OCI-LY7 (cell line): ENCODE measurements around the gene DPP10. TPM values are rescaled to one million over a fixed set of nuclear protein-coding genes. Genes with fewer than 3 reads are reported as not detected.

Experiments
- BruUV-seq: library from RNA; stranded (reverse); fragments of 400-500 nt; replicated peaks from 2 replicates; lab custom pipeline; 2021; lab: Mats Ljungman, UMichigan
- CTCF ChIA-PET: fragments of 300-600 bp; sonication (Branson Sonifier 250); formaldehyde crosslinking; loops from one replicate; lab custom pipeline; 2022; ENCODE audit warnings: antibody characterized with exemption; ENCODE audit not compliant: unreplicated experiment; lab: Charles Lee
- POLR2A ChIA-PET: fragments of 300-600 bp; sonication (Branson Sonifier 250); formaldehyde crosslinking; loops from one replicate; lab custom pipeline; 2022; ENCODE audit warnings: antibody characterized with exemption; lab: Charles Lee
- DNase-seq: peaks from one replicate; pipeline ENCODE4 v3.0.0-alpha.2; 2015; ENCODE audit warnings: low spot score
- H2AFZ ChIP-seq: fragments of 200-600 bp; sonication (generic), shearing (Covaris generic); 2 replicates; pipeline ENCODE4 v1.6.1; 2014; ENCODE audit warnings: mild to moderate bottlenecking, antibody characterized with exemption, low read length, moderate library complexity
- H3K27ac ChIP-seq: fragments of 200-600 bp; sonication (generic); 2 replicates; pipeline ENCODE4 v1.5.1; 2014; ENCODE audit warnings: mixed run types, low read depth, mild to moderate bottlenecking, moderate library complexity, low read length, inconsistent platforms; ENCODE audit not compliant: poor library complexity, severe bottlenecking
- H3K36me3 ChIP-seq: fragments of 200-600 bp; sonication (generic); 2 replicates; pipeline ENCODE4 v1.6.1; 2014; ENCODE audit warnings: mild to moderate bottlenecking, antibody characterized with exemption, low read length, moderate library complexity, mixed read lengths; ENCODE audit not compliant: insufficient read depth
- H3K4me1 ChIP-seq: fragments of 200-600 bp; sonication (generic); 2 replicates; pipeline ENCODE4 v1.5.1; 2014; ENCODE audit warnings: mild to moderate bottlenecking, low read length; ENCODE audit not compliant: insufficient read depth, poor library complexity, severe bottlenecking
- H3K4me2 ChIP-seq: fragments of 200-600 bp; sonication (generic); 2 replicates; pipeline ENCODE4 v1.6.1; 2014; ENCODE audit warnings: mild to moderate bottlenecking, low read length
- H3K4me3 ChIP-seq: fragments of 200-600 bp; sonication (generic); 2 replicates; pipeline ENCODE4 v1.5.1; 2014; ENCODE audit warnings: mild to moderate bottlenecking, low read depth, low read length; ENCODE audit not compliant: poor library complexity, severe bottlenecking
- H3K79me2 ChIP-seq: fragments of 200-600 bp; sonication (generic); 2 replicates; pipeline ENCODE4 v1.6.1; 2016; ENCODE audit warnings: low read depth, mild to moderate bottlenecking, low read length, moderate library complexity, mixed read lengths; ENCODE audit not compliant: insufficient read depth
- H3K9me2 ChIP-seq: fragments of 200-600 bp; sonication (generic); 2 replicates; pipeline ENCODE4 v1.6.1; 2016; ENCODE audit warnings: mild to moderate bottlenecking, low read length, mixed read lengths; ENCODE audit not compliant: insufficient read depth
- H3K9me3 ChIP-seq: fragments of 200-600 bp; sonication (generic); 2 replicates; pipeline ENCODE4 v1.6.1; 2014; ENCODE audit warnings: mild to moderate bottlenecking, mixed run types, low read length, mixed read lengths
- H4K20me1 ChIP-seq: fragments of 200-600 bp; sonication (generic); 2 replicates; pipeline ENCODE4 v1.6.1; 2014; ENCODE audit warnings: mild to moderate bottlenecking, antibody characterized with exemption, low read length, moderate library complexity, mixed read lengths; ENCODE audit not compliant: insufficient read depth
- CTCF ChIP-seq: fragments of 200-600 bp; sonication (generic); conservative IDR thresholded peaks from 2 replicates; pipeline ENCODE4 v1.5.1; 2014; ENCODE audit warnings: mild to moderate bottlenecking, antibody characterized with exemption, low read length, moderate library complexity, mixed read lengths
- EZH2phosphoT487 ChIP-seq: fragments of 200-600 bp; sonication (generic); IDR thresholded peaks from 2 replicates; pipeline ENCODE4 v1.6.1; 2018; ENCODE audit warnings: low read depth, borderline replicate concordance, mild to moderate bottlenecking, mixed run types, antibody characterized with exemption, low read length, moderate library complexity, mixed read lengths
- intact Hi-C: fragments of 100-400 bp; cut with micrococcal nuclease; formaldehyde crosslinking; loops from one replicate; pipeline ENCODE4 v1.10.0; 2022; ENCODE audit not compliant: unreplicated experiment
- total RNA-seq, 2 experiments: library from RNA; depleted of rRNA in 1 of 2; stranded (reverse); fragments of >200 nt in 1 of 2; shearing (Covaris generic) in 1 of 2; gene quantifications; 2 replicates each; pipeline ENCODE4 v1.2.3, GENCODE V29; 2014 to 2022

The DPP10 gene
- total RNA-seq, 2 experiments from 2014 or later: not detected

DNA sequence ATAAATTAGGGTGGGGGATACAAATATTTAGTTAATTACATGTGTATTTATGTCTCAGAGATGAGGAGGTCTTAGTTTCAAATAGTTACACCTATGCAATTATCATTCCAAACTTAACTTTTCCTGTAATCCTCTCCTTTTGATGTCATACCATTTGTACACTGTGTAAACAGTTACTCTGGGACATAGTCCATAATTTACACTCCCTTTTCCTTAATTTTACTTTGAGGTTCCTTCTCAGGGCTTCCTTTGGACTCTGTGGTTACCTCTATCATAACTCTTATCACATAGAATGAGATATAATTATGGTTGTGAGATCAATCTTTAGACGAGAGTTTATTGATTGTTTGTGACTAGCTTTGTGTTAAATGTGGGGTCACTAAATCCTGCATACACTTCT, 84.4 kb downstream of the DPP10 start:
- Histone ChIP-seq H3K4me3 (no peak overlapping the region), H3K4me2 (no peak overlapping the region), H4K20me1 (no peaks in the 10 kb centered on the region), H3K36me3 (no peaks in the 10 kb centered on the region), H3K27ac (no peak overlapping the region), H3K4me1 (no peaks in the 10 kb centered on the region), H3K9me2 (no peaks in the 10 kb centered on the region), H2AFZ (no peak overlapping the region), H3K9me3 (no peaks in the 10 kb centered on the region), H3K79me2 (no peaks in the 10 kb centered on the region)
- BruUV-seq: no TSS peak
- no peak for DNase-seq
- intact Hi-C loops: no loop called here
- CTCF ChIA-PET: no interaction called here
- POLR2A ChIA-PET: no interaction called here
- TF ChIP-seq EZH2phosphoT487 (no peak), CTCF (no peak)

DNA sequence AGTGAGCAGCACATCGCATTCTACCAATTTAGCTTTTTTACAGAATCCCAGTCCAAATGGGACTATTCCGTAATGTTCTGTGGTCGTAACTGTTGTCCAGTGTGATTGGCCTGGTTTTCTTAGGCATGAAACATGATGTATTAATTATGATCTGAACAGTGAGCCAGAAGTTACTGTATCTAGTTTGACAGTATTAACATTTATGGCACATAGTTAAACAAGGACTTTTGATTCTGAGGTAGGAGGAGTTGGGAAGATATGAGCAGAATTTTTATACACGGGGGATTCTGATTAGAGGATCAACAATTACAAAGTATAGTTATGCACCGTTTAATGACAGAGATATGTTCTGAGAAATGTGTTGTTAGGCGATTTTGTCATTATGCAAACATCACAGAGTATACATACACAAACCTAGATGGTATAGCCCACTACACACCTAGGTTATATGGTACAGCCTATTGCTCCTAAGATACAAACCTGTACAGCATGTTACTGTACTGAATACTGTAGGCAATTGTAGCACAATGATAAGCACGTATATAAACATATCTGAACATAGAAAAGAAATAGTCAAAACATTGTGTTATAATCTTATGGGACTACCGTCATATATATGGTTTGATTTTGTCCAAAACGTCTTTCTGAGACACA, 85.0 kb downstream of the DPP10 start:
- no peaks in the 10 kb centered on the region for H3K36me3 ChIP-seq
- H3K4me1 ChIP-seq: no peaks in the 10 kb centered on the region
- CTCF ChIA-PET: no interaction called here
- H3K9me2 ChIP-seq: no peaks in the 10 kb centered on the region
- no peaks in the 10 kb centered on the region for H4K20me1 ChIP-seq
- POLR2A ChIA-PET: no interaction called here
- H3K4me2 ChIP-seq: no peak overlapping the region
- H3K27ac ChIP-seq: no peak overlapping the region
- DNase-seq: no peak
- H3K9me3 ChIP-seq: no peaks in the 10 kb centered on the region
- TF ChIP-seq EZH2phosphoT487 (no peak), CTCF (no peak)
- H3K79me2 ChIP-seq: no peaks in the 10 kb centered on the region
- no TSS peak for BruUV-seq
- intact Hi-C loops: no loop called here
- H3K4me3 ChIP-seq: no peak overlapping the region
- no peak overlapping the region for H2AFZ ChIP-seq
